ENCODE data around the gene DOCK11.

DOCK11 gene

DNA sequence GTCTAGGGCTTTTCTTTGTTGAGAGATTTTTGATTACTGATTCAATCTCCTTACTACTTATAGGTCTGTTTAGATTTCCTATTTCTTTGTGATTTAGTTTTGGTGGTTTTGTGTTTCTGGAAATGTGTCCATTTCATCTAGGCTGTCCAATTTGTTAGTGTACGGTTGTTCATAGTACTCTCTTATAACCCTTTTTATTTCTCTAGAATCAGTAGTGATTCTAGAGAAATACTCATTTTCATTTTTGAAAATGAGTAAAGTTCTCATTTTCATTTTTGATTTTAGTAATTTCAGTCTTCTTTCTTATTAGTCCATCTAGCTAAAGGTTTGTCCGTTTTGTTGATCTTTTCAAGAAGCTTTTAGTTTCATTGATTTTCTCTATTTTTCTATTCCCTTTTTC lies 239.3 kb downstream of the DOCK11 start (continued):
- no peak for TF ChIP-seq CTCF (tag by site-specific recombination; IDR thresholded peaks at IDR 0.05)
- TF ChIP-seq, protein P1, sequence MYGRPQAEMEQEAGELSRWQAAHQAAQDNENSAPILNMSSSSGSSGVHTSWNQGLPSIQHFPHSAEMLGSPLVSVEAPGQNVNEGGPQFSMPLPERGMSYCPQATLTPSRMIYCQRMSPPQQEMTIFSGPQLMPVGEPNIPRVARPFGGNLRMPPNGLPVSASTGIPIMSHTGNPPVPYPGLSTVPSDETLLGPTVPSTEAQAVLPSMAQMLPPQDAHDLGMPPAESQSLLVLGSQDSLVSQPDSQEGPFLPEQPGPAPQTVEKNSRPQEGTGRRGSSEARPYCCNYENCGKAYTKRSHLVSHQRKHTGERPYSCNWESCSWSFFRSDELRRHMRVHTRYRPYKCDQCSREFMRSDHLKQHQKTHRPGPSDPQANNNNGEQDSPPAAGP (tag by site-specific recombination; IDR thresholded peaks at IDR 0.05), result no peak
- TF ChIP-seq ZNF138 (tag by site-specific recombination; IDR thresholded peaks at IDR 0.05; ENCODE audit: borderline replicate concordance), result no peak

Measured in HEK293 (cell line).